ENCODE results near the gene TRMT61A. TPM values are rescaled to one million over a fixed set of nuclear protein-coding genes. Genes with fewer than 3 reads are reported as not detected.
"Not testable (repeated sequence)": the region's sequence is repeated elsewhere in the genome, so short reads cannot be mapped to it uniquely, and the experiment has no call there.

Gene TRMT61A
- polyA plus RNA-seq, 1 donor from 2014 or later = 12.6 TPM

DNA sequence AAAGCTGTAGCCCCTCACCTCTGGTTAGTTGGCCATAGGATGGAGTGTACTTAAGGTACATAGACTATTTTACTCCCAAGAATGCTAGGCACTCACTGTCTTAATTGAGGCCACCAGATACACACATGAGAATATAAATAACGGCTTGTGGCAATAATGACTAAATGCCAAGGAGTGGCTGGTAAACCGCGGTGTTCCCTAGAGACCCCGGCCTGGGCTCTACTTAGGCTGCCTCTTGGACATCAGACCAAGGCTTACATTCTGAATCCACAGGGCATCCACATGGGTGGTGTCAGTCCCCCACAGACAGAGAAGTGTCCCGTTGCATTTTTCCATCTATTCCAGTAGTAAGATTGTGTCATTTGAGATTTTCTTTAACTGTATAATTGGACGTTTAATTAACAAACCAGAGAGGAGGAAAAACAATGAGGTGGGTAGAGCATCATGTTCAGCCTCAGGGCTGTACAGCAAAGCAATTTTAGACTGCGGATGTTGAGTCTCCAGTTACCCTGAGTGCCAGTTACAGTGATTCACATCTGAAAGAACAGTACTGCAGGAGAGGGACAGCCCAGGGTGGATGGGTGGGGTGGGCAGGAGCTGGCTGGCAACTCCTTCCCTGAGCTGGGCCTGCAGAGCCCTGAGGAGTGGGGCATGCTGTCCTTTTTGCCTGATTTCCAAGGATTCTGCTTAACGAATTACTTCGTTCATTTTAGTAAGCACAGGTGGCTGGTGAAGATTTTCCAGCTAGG lies 26.9 kb upstream of the TRMT61A start:
- Mint-ChIP-seq H3K27ac (peak overlapping the region in 1 of 3 donors; percentile 81), H3K4me3 (no peak overlapping the region), H3K27me3 (no peaks in the 10 kb centered on the region), H3K4me1 (peaks cover 5 to 11% (median 6%) of the 10 kb centered on the region in 3 donors), H3K9me3 (no peaks in the 10 kb centered on the region), H3K36me3 (peaks cover 1% of the 10 kb centered on the region)

DNA sequence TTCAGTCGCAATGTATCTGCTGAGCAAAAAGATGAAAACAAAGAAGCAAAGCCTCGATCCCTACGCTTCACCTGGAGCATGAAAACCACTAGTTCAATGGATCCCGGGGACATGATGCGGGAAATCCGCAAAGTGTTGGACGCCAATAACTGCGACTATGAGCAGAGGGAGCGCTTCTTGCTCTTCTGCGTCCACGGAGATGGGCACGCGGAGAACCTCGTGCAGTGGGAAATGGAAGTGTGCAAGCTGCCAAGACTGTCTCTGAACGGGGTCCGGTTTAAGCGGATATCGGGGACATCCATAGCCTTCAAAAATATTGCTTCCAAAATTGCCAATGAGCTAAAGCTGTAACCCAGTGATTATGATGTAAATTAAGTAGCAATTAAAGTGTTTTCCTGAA lies 26.1 kb upstream of the TRMT61A start:
- no peaks in the 10 kb centered on the region for H3K9me3 Mint-ChIP-seq
- H3K4me1 Mint-ChIP-seq = peaks cover 5 to 11% (median 6%) of the 10 kb centered on the region in 3 donors
- no peaks in the 10 kb centered on the region for H3K27me3 Mint-ChIP-seq
- H3K4me3 Mint-ChIP-seq = no peak overlapping the region
- peak overlapping the region in 1 of 3 donors; percentile 81 for H3K27ac Mint-ChIP-seq
- peaks cover 1% of the 10 kb centered on the region for H3K36me3 Mint-ChIP-seq

DNA sequence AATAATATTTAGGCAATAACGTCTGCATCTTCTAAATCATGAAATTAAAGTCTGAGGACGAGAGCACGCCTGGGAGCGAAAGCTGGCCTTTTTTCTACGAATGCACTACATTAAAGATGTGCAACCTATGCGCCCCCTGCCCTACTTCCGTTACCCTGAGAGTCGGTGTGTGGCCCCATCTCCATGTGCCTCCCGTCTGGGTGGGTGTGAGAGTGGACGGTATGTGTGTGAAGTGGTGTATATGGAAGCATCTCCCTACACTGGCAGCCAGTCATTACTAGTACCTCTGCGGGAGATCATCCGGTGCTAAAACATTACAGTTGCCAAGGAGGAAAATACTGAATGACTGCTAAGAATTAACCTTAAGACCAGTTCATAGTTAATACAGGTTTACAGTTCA lies 25.7 kb upstream of the TRMT61A start:
- Mint-ChIP-seq H3K36me3 (peaks cover 1% of the 10 kb centered on the region), H3K4me1 (peaks cover 5 to 11% (median 6%) of the 10 kb centered on the region in 3 donors), H3K27ac (no peak overlapping the region), H3K4me3 (no peak overlapping the region), H3K9me3 (no peaks in the 10 kb centered on the region), H3K27me3 (no peaks in the 10 kb centered on the region)

DNA sequence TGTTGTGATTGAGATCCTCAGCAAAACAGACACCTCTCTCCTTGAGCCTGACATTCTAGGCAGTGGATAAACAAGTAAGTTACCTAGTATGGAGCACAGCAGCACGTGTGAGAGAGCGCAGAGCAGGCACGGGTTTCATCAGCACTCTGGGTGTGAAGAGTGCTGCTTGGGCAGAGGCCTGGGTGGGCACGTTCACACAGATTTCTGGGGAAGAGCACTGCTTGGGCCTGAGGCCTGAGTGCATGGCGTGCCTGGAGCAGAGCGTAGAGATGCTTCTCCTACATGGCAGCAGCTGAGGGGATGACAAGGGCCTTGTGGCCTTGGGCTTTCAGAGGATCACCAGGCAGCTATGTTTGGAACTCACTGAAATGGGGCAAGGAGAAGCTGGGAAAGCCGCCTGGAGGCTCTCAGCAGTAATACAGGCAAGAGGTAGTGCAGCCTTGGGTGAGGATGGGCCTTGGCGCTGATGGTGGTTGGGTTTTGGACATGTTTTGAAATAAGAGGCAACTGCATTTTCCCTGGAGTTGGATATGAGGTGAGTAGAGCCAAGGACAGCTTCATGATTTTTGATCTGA lies 23.9 kb upstream of the TRMT61A start:
- H3K27me3 Mint-ChIP-seq = no peaks in the 10 kb centered on the region
- H3K4me1 Mint-ChIP-seq = peaks cover 2 to 5% (median 3%) of the 10 kb centered on the region in 3 donors
- peaks cover 6% of the 10 kb centered on the region for H3K36me3 Mint-ChIP-seq
- no peak overlapping the region for H3K4me3 Mint-ChIP-seq
- no peaks in the 10 kb centered on the region for H3K9me3 Mint-ChIP-seq
- H3K27ac Mint-ChIP-seq = peak overlapping the region in 2 of 3 donors; percentile 72 to 87

DNA sequence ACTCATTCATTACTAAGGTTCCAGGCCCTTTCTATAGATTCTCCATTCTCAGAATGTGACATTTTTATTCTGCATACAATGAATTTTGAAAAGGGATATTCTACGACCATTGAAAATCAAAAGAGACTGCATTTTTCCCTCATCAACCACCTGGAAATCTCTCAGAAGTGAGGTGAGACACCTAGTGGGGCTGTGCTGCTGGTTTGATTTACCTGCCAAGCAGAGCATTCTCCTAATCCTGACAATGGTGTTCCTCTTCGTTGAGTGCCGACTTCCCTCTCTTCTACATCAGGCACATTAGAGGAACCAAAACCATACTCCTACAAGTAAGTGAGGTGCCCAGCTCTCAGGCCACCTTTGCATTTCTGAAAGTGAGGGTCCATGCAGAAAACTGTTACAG lies 21.2 kb upstream of the TRMT61A start:
- Mint-ChIP-seq H3K4me1 (peaks cover 0 to 4% (median 0%) of the 10 kb centered on the region in 3 donors), H3K27me3 (no peaks in the 10 kb centered on the region), H3K36me3 (peaks cover 9% of the 10 kb centered on the region), H3K4me3 (no peak overlapping the region), H3K9me3 (no peaks in the 10 kb centered on the region), H3K27ac (no peak overlapping the region)

DNA sequence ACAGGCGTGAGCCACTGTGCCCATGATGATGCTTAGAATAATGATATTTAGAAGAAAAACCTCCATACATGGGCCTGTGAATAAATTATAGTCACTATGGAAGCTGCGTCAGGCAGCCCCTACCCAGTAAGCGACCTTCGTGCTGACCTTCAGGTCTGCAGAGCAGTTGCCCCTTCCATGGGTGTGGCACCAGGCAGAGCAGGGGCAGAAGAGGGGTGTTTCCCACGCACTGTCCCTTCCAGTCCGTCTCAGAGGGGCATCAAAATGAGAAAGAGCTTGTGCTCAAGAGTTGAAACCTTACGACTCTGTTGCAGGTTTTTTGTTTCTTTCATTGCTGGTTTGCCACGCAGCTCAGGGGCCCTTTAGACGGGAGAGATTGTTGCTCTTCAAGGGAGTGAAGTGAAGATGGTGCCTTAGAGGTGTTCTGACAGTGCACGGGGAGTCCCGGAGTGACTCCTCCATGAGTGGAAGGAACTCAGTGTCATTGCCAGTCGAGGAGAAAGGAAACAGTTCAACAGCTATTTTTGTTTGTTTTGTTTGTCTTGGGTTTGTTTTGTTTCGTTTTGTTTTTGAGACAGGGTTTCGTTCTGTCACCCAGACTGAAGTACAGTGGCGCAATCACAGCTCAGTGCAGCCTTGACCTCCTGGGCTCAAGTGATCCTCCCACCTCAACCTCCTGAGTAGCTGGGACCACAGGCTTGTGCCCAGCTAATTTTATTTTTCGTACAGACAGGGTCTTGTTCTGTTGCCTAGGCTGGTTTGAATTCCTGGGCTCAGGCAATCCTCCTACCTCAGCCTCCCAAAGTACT lies 20.3 kb upstream of the TRMT61A start:
- peaks cover 0 to 4% (median 0%) of the 10 kb centered on the region in 3 donors for H3K4me1 Mint-ChIP-seq
- H3K27me3 Mint-ChIP-seq = no peaks in the 10 kb centered on the region
- H3K9me3 Mint-ChIP-seq = no peaks in the 10 kb centered on the region
- H3K36me3 Mint-ChIP-seq = peaks cover 9% of the 10 kb centered on the region
- H3K4me3 Mint-ChIP-seq = no peak overlapping the region
- H3K27ac Mint-ChIP-seq = peak overlapping the region in 2 of 3 donors; percentile 34 to 76

DNA sequence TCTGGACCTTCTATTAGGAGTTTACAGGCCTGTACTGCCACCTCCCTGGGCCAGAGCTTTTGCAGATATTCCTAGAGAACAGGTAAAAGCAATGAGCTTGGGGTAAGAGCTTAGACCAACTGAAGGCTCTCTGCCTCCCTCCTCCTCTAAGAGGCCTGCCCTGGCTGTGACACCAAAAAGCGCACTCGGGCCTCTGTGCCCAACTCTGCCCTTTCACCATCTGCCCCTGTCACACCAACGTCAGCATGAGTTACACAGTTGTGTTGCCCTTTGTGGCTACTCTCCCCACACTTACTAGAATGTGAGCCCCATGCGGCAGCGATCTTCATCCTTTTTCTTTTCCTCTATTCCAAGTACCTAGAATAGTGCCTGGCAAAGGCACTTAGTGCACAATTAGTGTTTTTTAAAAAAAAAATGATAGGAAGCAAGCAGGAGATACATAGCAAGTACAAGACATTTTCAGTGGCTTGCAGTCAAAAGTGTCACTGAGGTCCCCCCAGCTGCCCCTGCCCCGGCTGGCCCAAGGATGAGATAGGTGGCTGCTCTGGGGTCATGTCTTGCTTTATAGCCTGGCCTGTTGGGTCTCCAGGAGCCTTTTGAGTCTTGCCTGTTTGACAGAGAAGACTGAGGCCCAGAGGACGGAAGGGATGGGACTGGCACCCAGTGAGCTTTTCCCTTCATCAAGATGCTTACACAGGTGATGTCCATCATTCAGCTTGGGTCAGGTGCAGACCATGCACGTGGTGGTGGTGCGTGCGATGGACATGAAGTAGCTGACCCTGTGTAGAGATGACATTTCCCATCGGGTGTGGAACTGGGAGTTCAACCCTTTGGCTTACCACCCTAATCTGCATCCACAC lies 18.9 kb upstream of the TRMT61A start:
- Mint-ChIP-seq H3K4me1 (peaks cover 0 to 4% (median 3%) of the 10 kb centered on the region in 3 donors), H3K27me3 (no peaks in the 10 kb centered on the region), H3K9me3 (no peaks in the 10 kb centered on the region), H3K4me3 (peak overlapping the region in 2 of 4 donors; percentile 12 to 29), H3K27ac (peak overlapping the region in 2 of 3 donors; percentile 5 to 58), H3K36me3 (peaks cover 9% of the 10 kb centered on the region)

DNA sequence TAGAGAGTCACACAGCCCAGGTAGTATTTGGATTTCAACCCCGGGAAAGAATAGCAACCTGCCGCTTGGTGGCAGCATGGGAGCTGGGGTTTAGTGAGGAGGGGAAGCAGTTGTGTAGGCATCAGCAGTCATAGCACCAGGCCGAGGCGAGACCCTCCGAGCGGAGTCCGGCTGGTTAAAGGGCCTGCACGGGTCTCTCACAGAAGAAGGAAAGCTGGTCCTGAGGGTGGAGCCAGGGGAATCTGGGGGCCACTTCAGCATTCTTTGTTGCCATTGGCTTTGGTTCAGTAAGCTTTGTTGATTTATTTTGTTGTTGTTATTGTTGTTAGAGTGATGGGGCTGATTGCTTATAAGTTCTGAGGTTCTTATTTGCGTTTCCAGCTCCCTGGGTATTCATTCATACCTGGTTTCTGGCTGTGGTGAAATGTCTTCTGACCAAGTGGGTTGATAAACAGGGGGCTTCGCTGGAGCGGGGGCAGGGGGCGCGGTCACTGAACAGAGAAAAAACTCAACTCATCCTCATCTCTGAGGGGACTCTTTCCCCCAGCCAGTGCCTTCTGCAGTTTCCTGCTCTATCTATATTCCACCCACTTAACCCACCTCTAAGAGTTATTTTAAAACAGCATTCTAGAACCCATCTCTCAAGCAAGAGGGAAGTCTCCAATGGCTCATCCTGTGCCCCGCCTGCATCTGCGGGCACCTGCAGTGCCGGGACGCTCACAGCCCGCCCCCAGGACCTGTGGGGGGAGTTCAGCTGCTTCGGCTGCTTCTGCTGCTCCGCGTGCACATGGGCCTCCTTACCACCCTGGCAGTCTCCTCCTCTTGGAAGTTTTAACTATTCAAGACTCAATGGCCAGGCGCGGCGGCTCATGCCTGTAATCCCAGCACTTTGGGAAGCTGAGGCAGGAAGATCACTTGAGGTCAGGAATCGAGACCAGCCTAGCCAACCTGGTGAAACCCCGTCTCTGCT lies 18.0 kb upstream of the TRMT61A start:
- H3K4me3 Mint-ChIP-seq = peak overlapping the region in 1 of 4 donors; percentile 12
- no peaks in the 10 kb centered on the region for H3K9me3 Mint-ChIP-seq
- no peaks in the 10 kb centered on the region for H3K27me3 Mint-ChIP-seq
- peak overlapping the region in 1 of 3 donors; percentile 5 for H3K27ac Mint-ChIP-seq
- H3K36me3 Mint-ChIP-seq = peaks cover 8% of the 10 kb centered on the region
- H3K4me1 Mint-ChIP-seq = peaks cover 0 to 3% (median 1%) of the 10 kb centered on the region in 3 donors

DNA sequence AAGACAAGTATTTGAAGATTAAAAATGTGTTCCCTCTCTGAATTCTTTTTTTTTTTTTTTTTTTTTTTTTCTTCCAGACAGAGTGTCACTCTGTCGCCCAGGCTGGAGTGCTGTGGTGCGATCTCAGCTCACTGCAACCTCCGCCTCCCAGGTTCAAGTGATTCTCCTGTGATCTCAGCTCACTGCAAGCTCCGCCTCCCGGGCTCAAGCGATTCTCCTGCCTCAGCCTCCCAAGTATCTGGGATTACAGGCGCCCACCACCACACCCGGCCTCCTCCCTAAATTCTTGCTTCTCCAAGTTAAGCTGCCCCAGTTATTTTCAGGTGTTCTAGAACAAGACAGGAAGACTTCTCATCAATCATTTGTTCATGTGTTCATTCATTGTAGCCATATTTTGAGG lies 16.8 kb upstream of the TRMT61A start:
- H3K4me3 Mint-ChIP-seq, H3K27me3 Mint-ChIP-seq, H3K27ac Mint-ChIP-seq, H3K9me3 Mint-ChIP-seq, H3K36me3 Mint-ChIP-seq, H3K4me1 Mint-ChIP-seq: not testable (repeated sequence)

DNA sequence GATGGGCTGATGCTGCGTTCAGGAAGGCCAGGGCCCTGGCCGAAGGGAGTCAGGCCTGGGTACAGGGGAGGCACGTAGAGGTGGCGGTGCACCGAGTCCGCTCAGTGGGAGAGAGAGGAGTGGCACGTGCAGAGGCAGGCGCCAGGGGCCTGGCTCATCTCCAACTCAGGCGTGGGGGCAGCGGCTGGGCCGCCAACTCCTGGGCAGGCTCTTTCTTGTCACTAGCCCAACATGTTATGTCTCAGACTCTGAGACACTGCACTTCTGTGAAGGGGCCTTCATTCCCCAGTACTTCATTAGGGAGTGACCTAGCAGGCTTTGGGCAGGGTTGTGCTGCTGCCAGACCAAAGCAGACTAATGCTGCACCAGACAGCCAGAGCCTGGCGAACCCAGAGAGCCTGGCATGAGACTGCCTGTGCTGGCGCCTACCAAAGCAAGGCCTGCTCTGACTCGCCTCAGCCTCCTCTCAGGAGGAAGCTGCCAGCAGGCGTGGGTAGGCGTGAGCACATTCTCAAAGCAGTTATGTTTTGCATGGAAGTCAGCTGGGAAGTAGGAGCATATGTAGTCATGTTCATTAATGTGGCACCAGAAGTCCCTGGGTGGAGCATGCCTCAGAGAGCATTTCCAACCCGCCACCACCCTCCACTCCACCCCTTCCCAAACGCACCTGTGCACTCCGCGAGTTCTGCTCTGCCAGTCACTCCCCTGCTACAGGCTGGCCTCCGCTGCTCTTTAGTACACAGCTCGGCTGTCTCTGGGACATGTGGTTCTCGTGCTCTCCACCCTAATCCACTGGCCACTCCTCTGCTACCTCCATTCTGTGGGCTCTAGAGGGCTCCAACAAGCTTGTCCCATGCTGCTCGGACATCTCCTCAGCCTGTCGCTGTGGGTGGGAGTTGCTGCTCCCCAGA lies 16.0 kb upstream of the TRMT61A start:
- H3K27ac Mint-ChIP-seq = no peak overlapping the region
- H3K4me1 Mint-ChIP-seq = peaks cover 0 to 3% (median 0%) of the 10 kb centered on the region in 3 donors
- no peak overlapping the region for H3K4me3 Mint-ChIP-seq

DNA sequence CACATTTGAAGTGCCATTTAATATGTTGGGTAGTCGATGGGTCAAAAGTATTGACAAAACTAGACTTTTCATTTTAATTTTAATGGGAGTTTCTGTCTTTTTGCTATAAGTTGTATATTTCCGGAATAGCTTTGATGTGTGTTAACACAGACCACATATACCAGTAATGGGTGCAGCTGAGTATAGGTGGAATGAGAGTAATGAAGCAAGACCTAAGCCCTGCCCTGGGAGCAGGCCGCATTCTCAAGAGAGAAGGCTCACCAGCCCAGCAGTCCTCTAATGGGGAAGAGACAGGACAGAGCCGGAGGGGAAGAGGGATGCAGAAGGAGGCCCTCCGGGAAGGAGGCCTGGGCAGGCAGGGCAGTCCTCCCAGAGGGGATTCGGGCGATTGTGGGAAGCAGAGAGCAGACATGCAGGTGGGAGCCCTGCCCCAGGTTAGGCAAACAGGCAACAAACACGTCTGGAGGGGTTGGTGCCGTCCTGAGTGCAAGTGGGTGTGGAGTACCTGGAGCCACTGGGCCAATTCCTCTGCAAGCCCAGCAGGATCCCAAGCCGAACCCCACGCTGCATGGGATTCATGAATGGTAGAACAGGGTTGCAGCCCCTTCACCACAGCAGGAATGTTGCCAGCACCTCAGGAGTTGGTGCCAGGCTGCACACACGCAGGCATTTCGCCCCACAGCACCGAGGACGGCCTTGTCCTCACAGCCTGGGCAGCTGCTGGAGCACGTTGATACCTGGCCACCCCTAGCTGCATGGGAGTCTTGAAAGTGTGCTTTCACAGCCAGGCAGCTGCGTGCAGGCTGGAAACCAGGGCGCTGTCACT lies 14.2 kb upstream of the TRMT61A start:
- H3K27me3 Mint-ChIP-seq = peaks cover 6% of the 10 kb centered on the region
- H3K4me3 Mint-ChIP-seq = no peak overlapping the region
- H3K36me3 Mint-ChIP-seq = peaks cover 6% of the 10 kb centered on the region
- H3K4me1 Mint-ChIP-seq = peaks cover 0 to 3% (median 0%) of the 10 kb centered on the region in 3 donors
- H3K9me3 Mint-ChIP-seq = no peaks in the 10 kb centered on the region
- H3K27ac Mint-ChIP-seq = no peak overlapping the region

More for the DNA sequence above, 16.0 kb upstream of the TRMT61A start:
- no peaks in the 10 kb centered on the region for H3K9me3 Mint-ChIP-seq
- peaks cover 8% of the 10 kb centered on the region for H3K36me3 Mint-ChIP-seq
- no peaks in the 10 kb centered on the region for H3K27me3 Mint-ChIP-seq
